Measurements from ENCODE around the gene SLIT3. TPM values are rescaled to one million over a fixed set of nuclear protein-coding genes. Genes with fewer than 3 reads are reported as not detected.

SLIT3 gene
- total RNA-seq, 1 donor from 2014 or later = 82.6 TPM

- no peak for DNase-seq (ENCODE audit: low spot score)
Observed at GRCh38 chr5:169176709-169177694, 123.9 kb downstream of the SLIT3 start.

- no peak for DNase-seq (ENCODE audit: low spot score)
Observed at GRCh38 chr5:169175733-169176132, 125.2 kb downstream of the SLIT3 start.

GRCh38 chr5:169174923-169175322 is 126.0 kb downstream of the SLIT3 start:
- no peak for DNase-seq (ENCODE audit: low spot score)

GRCh38 chr5:169173372-169173771 is 127.6 kb downstream of the SLIT3 start:
- no peak for DNase-seq (ENCODE audit: low spot score)

- DNase-seq (ENCODE audit: low spot score) = no peak
Observed at GRCh38 chr5:169171515-169171914, 129.4 kb downstream of the SLIT3 start.

- DNase-seq (ENCODE audit: low spot score) = no peak
Observed at GRCh38 chr5:169169783-169170182, 131.2 kb downstream of the SLIT3 start.

GRCh38 chr5:169168280-169168679 is 132.7 kb downstream of the SLIT3 start:
- DNase-seq (ENCODE audit: low spot score) = no peak

- no peak for DNase-seq (ENCODE audit: low spot score)
Observed at GRCh38 chr5:169166078-169166477, 134.9 kb downstream of the SLIT3 start.

- DNase-seq (ENCODE audit: low spot score) = no peak
Observed at GRCh38 chr5:169165052-169165451, 135.9 kb downstream of the SLIT3 start.

- DNase-seq (ENCODE audit: low spot score) = peak; percentile 62
Observed at GRCh38 chr5:169164481-169164925, 136.4 kb downstream of the SLIT3 start.

GRCh38 chr5:169162407-169162806 is 138.5 kb downstream of the SLIT3 start:
- no peak for DNase-seq (ENCODE audit: low spot score)

GRCh38 chr5:169161022-169161680 is 139.8 kb downstream of the SLIT3 start:
- peak; percentile 97 for DNase-seq (ENCODE audit: low spot score)

- DNase-seq (ENCODE audit: low spot score) = peak; percentile 64
Observed at GRCh38 chr5:169160405-169160901, 140.5 kb downstream of the SLIT3 start.

GRCh38 chr5:169158764-169159163 is 142.2 kb downstream of the SLIT3 start:
- DNase-seq (ENCODE audit: low spot score) = no peak

GRCh38 chr5:169157064-169157463 is 143.9 kb downstream of the SLIT3 start:
- no peak for DNase-seq (ENCODE audit: low spot score)

- DNase-seq (ENCODE audit: low spot score) = peak; percentile 51
Observed at GRCh38 chr5:169154679-169155078, 146.3 kb downstream of the SLIT3 start.

- peak; percentile 98 for DNase-seq (ENCODE audit: low spot score)
Observed at GRCh38 chr5:169153405-169153804, 147.5 kb downstream of the SLIT3 start.

- DNase-seq (ENCODE audit: low spot score) = no peak
Observed at GRCh38 chr5:169152946-169153345, 148.0 kb downstream of the SLIT3 start.

- DNase-seq (ENCODE audit: low spot score) = no peak
Observed at GRCh38 chr5:169152453-169152852, 148.5 kb downstream of the SLIT3 start.

- no peak for DNase-seq (ENCODE audit: low spot score)
Observed at GRCh38 chr5:169151051-169151805, 149.7 kb downstream of the SLIT3 start.

- no peak for DNase-seq (ENCODE audit: low spot score)
Observed at GRCh38 chr5:169150108-169150507, 150.8 kb downstream of the SLIT3 start.

GRCh38 chr5:169149317-169149716 is 151.6 kb downstream of the SLIT3 start:
- DNase-seq (ENCODE audit: low spot score) = no peak

Data from umbilical cord (tissue), 2 donors.